HG03565 (cell line): ENCODE measurements around the gene HSPA14.
"Not testable (repeated sequence)": the region's sequence is repeated elsewhere in the genome, so short reads cannot be mapped to it uniquely, and the experiment has no call there.

Experiments
- ATAC-seq: cut with Tn5 transposase; IDR thresholded peaks from one replicate; pipeline ENCODE4 v1.9.1; 2021; ENCODE audit warnings: mild to moderate bottlenecking, moderate library complexity; ENCODE audit not compliant: unreplicated experiment

The HSPA14 gene

GRCh38 chr10:14836208-14836607, 1.9 kb upstream of the HSPA14 start:
- no peak for ATAC-seq

GRCh38 chr10:14837003-14837756, 926 bp upstream of the HSPA14 start:
- ATAC-seq = no peak

GRCh38 chr10:14838582-14839304, 637 bp downstream of the HSPA14 start:
- ATAC-seq = no peak

- no peak for ATAC-seq
Measured at GRCh38 chr10:14839305-14839695, 1.2 kb downstream of the HSPA14 start.

- ATAC-seq = no peak
Measured at GRCh38 chr10:14840178-14840577, 2.1 kb downstream of the HSPA14 start.

- ATAC-seq = no peak
Measured at GRCh38 chr10:14843327-14843988, 5.4 kb downstream of the HSPA14 start.

- no peak for ATAC-seq
Measured at GRCh38 chr10:14844948-14845347, 6.8 kb downstream of the HSPA14 start.

GRCh38 chr10:14852236-14852635, 14.1 kb downstream of the HSPA14 start:
- no peak for ATAC-seq

- ATAC-seq = no peak
Measured at GRCh38 chr10:14855453-14855852, 17.3 kb downstream of the HSPA14 start.

GRCh38 chr10:14858338-14858960, 20.3 kb downstream of the HSPA14 start:
- no peak for ATAC-seq

GRCh38 chr10:14859043-14859442, 20.9 kb downstream of the HSPA14 start:
- ATAC-seq = no peak

GRCh38 chr10:14859775-14860174, 21.7 kb downstream of the HSPA14 start:
- no peak for ATAC-seq

- no peak for ATAC-seq
Measured at GRCh38 chr10:14860791-14861190, 22.7 kb downstream of the HSPA14 start.

GRCh38 chr10:14864466-14864865, 26.4 kb downstream of the HSPA14 start:
- ATAC-seq = not testable (repeated sequence)

GRCh38 chr10:14864871-14865270, 26.8 kb downstream of the HSPA14 start:
- not testable (repeated sequence) for ATAC-seq

- peak; percentile 50 for ATAC-seq
Measured at GRCh38 chr10:14873090-14873760, 35.1 kb downstream of the HSPA14 start.

- ATAC-seq = no peak
Measured at GRCh38 chr10:14875941-14876340, 37.8 kb downstream of the HSPA14 start.

GRCh38 chr10:14876764-14877163, 38.7 kb downstream of the HSPA14 start:
- no peak for ATAC-seq

- peak; percentile 88 for ATAC-seq
Measured at GRCh38 chr10:14878266-14879123, 40.4 kb downstream of the HSPA14 start, which contains the start of gene SUV39H2. TSS of gene SUV39H2 (plus strand) at chr10:14878866. CDS start at chr10:14878889, 23 bp downstream.
